GM03348 (cell line): ENCODE measurements around the gene RPS6KA2.

ENCODE experiments used
- DNase-seq: peaks from one replicate; pipeline ENCODE4 v3.0.0; 2012; ENCODE audit warnings: low spot score

Gene RPS6KA2

GRCh38 chr6:166615059-166615770, 11.8 kb downstream of the RPS6KA2 start:
- peak; percentile 19 for DNase-seq

- DNase-seq: no peak
Measured at GRCh38 chr6:166614589-166614988, 12.5 kb downstream of the RPS6KA2 start.

GRCh38 chr6:166614171-166614583, 12.9 kb downstream of the RPS6KA2 start:
- no peak for DNase-seq

- no peak for DNase-seq
Measured at GRCh38 chr6:166613027-166613426, 14.0 kb downstream of the RPS6KA2 start.

- no peak for DNase-seq
Measured at GRCh38 chr6:166612471-166612881, 14.6 kb downstream of the RPS6KA2 start.

- DNase-seq: no peak
Measured at GRCh38 chr6:166611631-166612030, 15.4 kb downstream of the RPS6KA2 start.

GRCh38 chr6:166610069-166610468, 17.0 kb downstream of the RPS6KA2 start:
- DNase-seq: no peak

- no peak for DNase-seq
Measured at GRCh38 chr6:166608774-166609173, 18.3 kb downstream of the RPS6KA2 start.

- DNase-seq: no peak
Measured at GRCh38 chr6:166605752-166606151, 21.3 kb downstream of the RPS6KA2 start.

- DNase-seq: no peak
Measured at GRCh38 chr6:166604911-166605310, 22.1 kb downstream of the RPS6KA2 start.

GRCh38 chr6:166604328-166604727, 22.7 kb downstream of the RPS6KA2 start:
- no peak for DNase-seq

- no peak for DNase-seq
Measured at GRCh38 chr6:166603043-166603690, 23.9 kb downstream of the RPS6KA2 start.

GRCh38 chr6:166601956-166602355, 25.1 kb downstream of the RPS6KA2 start:
- DNase-seq: no peak

- DNase-seq: no peak
Measured at GRCh38 chr6:166600931-166601330, 26.1 kb downstream of the RPS6KA2 start.

GRCh38 chr6:166599205-166599604, 27.8 kb downstream of the RPS6KA2 start:
- DNase-seq: no peak

GRCh38 chr6:166598441-166599138, 28.5 kb downstream of the RPS6KA2 start:
- DNase-seq: peak; percentile 79

GRCh38 chr6:166597711-166598440, 29.2 kb downstream of the RPS6KA2 start:
- no peak for DNase-seq

GRCh38 chr6:166596776-166597507, 30.1 kb downstream of the RPS6KA2 start:
- no peak for DNase-seq

GRCh38 chr6:166595949-166596348, 31.1 kb downstream of the RPS6KA2 start:
- DNase-seq: no peak

GRCh38 chr6:166595061-166595780, 31.8 kb downstream of the RPS6KA2 start:
- DNase-seq: peak; percentile 78

GRCh38 chr6:166592821-166593220, 34.2 kb downstream of the RPS6KA2 start:
- no peak for DNase-seq
